Fibroblast of villous mesenchyme (primary cell): ENCODE data around the gene DPYD. TPM values are rescaled to one million over a fixed set of nuclear protein-coding genes. Genes with fewer than 3 reads are reported as not detected.

ENCODE experiments used
- DNase-seq: peaks from one replicate; pipeline ENCODE4 v3.0.0-alpha.2; 2010; ENCODE audit warnings: low read depth
- H3K4me3 ChIP-seq: 2 replicates; pipeline ENCODE4 v1.5.1; 2011; ENCODE audit warnings: low read depth, mild to moderate bottlenecking, low read length
- total RNA-seq: library from RNA; depleted of rRNA; stranded (reverse); fragments of >200 nt; gene quantifications from 2 replicates; pipeline ENCODE4 v1.2.3, GENCODE V29; 2012
- TF ChIP-seq, protein P1 (sequence below): IDR thresholded peaks from 2 replicates; pipeline ENCODE4 v1.5.1; 2012; ENCODE audit warnings: low read depth, mild to moderate bottlenecking, low read length; ENCODE audit not compliant: insufficient read depth

The DPYD gene
- total RNA-seq, 1 donor = 48.4 TPM

DNA sequence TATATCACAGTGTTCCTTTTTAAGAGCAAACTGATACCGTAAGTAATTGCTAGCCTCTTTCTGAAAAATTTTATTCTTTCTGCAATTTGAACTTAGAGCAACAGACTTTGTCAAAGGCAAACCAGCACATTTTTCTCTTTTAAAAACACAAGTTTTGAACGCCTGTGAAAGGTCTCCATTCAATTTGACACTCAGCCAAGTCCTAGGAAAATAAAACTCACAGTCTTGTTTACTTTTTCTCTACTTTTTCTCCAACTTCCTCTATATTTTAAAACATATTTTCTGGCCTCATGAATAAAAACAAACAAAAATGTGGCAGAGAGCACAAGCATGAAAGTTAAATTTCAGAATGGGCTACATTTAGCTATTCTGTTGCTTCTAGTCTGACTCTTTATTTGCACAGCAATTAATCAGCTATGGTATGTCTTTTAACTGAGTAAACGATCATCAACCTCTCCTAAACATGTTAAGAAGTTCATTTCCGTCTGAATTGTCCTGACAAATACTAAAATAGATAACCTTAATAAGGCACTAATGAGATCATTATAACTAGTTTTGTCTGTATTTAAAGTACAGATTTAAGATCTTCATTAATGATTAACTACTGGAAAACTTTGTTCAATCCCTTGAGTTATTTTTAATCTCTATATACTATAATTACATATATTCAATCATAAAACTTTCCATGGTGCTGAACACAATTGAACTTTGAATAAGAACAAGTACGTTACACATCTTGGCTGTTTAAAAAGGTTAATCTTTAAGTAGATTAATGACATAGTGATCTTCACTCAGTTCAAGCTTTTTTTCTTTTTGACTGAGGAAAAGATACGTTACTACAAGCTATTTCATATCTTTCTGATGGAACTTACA, 648.7 kb downstream of the DPYD start:
- peak; percentile 24 for DNase-seq
- TF ChIP-seq, protein P1, sequence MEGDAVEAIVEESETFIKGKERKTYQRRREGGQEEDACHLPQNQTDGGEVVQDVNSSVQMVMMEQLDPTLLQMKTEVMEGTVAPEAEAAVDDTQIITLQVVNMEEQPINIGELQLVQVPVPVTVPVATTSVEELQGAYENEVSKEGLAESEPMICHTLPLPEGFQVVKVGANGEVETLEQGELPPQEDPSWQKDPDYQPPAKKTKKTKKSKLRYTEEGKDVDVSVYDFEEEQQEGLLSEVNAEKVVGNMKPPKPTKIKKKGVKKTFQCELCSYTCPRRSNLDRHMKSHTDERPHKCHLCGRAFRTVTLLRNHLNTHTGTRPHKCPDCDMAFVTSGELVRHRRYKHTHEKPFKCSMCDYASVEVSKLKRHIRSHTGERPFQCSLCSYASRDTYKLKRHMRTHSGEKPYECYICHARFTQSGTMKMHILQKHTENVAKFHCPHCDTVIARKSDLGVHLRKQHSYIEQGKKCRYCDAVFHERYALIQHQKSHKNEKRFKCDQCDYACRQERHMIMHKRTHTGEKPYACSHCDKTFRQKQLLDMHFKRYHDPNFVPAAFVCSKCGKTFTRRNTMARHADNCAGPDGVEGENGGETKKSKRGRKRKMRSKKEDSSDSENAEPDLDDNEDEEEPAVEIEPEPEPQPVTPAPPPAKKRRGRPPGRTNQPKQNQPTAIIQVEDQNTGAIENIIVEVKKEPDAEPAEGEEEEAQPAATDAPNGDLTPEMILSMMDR = no peak

DNA sequence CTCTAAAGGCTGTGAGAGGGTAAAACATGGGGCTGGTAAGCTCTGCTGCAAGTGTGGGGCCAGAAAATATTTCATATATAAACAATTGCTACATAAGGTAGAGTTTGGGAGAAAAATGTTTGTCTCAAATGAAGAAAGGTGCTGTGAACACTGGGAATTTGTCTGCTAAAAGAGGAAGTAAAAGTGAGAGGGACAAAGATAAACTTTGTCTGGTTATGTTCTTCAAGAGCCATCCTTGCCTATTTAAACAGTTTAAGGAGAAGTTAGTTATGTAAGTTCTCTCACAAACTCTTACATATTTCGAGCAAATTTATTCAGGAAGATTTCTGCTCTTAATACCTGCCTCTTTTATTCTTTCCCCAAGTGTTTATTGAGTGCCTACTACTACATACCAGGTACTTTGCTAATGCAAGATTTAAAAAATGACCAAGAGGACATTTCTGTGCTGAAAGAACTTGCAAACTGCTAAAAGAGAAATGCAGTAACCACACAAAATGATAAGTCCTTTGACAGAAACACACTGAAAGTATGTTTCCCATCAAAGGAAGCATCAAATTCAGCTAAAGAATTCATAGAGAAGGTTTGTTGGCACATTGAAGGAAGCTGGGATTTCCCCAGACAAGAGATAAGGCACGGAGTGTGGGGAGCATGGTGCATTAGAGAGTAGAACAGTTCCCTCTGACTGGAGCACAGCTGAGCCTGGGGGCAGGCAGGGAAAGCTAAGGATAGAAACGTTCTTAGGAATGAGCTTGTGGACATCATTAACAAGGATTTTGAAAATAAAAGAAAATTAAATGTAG, 650.1 kb downstream of the DPYD start:
- no peak for DNase-seq
- TF ChIP-seq, protein P1 = no peak
- no peak overlapping the region for H3K4me3 ChIP-seq

More for the DNA sequence above, 648.7 kb downstream of the DPYD start:
- H3K4me3 ChIP-seq = no peak overlapping the region

DNA sequence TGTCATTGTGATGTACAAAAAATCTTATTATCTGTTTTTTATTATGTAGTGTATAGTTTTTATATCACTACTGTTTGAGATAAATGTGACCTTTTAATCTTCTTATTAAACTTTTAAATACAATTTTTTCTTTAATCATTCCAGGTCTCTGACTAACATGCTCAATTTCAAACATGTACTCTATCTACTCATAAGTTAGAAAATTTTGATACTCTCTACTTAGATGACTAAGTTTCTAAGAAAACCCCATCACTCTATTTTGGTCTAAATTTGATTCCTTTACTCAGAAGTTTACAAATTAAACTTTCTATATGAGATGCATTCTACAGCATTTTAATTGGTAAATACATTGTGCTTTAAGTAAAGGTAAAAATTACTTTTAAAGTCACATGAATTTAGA, 655.2 kb downstream of the DPYD start:
- TF ChIP-seq, protein P1 = no peak
- DNase-seq = no peak

DNA sequence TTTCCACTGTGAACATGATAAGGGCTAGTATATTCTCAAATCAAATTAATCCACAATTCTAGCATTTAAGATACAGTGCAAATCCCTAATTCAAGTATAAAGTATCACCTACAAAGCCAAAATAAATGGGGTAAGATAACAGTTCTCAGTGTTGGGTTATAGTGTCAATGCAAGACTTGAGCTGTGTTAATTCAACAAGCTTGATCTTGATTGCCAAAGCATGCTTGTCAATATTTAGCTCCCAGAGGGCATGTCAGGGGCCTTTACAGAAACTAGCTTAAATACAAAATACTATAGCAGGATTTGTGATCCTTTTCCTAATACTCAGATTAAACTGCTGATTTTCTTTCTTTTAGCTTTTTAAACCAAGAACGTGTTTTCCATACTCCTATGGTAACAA, 658.0 kb downstream of the DPYD start:
- TF ChIP-seq, protein P1 = no peak
- DNase-seq = no peak
- H3K4me3 ChIP-seq = no peak overlapping the region

More for the DNA sequence above, 655.2 kb downstream of the DPYD start:
- H3K4me3 ChIP-seq = no peak overlapping the region

DNA sequence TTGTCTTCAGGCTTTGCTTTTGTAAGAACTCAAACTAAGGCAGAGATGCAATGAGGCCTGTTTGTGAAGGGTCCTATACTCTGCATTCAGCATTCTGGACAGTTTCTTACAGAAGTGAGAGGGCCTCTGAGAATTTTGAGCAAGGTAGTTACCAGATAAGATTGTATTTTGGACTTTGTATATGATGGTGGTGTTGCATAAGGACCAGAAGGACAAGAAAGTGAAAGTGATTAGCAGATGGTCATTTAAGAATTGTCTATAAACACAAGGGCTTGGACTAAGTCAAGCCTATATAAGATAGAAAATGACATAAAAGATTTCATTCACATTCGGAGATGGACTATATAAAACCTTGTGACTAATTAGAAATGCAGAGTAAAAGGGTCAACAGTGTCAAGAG, 662.2 kb downstream of the DPYD start:
- TF ChIP-seq, protein P1 = no peak
- no peak for DNase-seq

DNA sequence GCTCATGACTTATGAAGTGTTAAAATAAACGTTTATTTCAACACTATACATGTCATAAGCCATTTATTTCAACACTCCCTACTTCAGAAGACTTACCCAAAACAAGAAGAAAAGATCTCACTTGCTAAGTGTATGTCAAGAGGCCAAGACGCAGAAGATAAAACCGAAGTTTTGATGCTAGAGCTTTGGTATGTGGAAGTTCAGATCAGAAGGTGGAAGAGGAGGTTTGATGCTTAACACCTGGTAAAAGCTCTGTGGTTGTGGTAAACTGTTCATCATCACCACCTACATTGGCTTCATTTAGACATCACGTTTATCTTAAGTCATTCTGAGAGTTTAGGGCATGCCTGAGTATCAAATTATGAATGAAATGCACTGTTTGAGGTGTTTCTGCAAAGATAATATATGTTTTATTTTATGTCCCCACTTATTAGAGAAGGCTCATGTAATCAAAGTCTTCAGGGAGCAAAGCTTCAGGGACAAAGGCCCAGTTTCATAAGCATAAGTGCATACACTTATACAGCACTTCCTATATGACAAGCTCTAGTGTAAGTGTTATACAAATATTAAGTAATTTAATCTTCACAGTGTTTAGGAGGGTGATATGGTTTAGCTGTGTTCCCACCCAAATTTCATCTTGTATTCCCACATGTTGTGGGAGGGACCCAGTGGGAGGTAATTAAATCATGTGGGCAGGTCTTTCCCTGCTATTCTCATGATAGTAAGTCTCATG, 665.9 kb downstream of the DPYD start:
- H3K4me3 ChIP-seq = no peak overlapping the region
- TF ChIP-seq, protein P1 = no peak
- no peak for DNase-seq

More for the DNA sequence above, 662.2 kb downstream of the DPYD start:
- H3K4me3 ChIP-seq = no peak overlapping the region
